ENCODE results near the gene NR2C1. TPM values are rescaled to one million over a fixed set of nuclear protein-coding genes. Genes with fewer than 3 reads are reported as not detected.

NR2C1 gene
- total and polyA plus RNA-seq, 2 donors from 2014 or later: 26.6 to 31.1 TPM

- DNase-seq (no peak), FAIRE-seq (no peak)
- no peaks in the 10 kb centered on the region for H3K27me3 ChIP-seq (ENCODE audit: control insufficient read depth, insufficient read depth, low read length)
- TF ChIP-seq, protein P1, sequence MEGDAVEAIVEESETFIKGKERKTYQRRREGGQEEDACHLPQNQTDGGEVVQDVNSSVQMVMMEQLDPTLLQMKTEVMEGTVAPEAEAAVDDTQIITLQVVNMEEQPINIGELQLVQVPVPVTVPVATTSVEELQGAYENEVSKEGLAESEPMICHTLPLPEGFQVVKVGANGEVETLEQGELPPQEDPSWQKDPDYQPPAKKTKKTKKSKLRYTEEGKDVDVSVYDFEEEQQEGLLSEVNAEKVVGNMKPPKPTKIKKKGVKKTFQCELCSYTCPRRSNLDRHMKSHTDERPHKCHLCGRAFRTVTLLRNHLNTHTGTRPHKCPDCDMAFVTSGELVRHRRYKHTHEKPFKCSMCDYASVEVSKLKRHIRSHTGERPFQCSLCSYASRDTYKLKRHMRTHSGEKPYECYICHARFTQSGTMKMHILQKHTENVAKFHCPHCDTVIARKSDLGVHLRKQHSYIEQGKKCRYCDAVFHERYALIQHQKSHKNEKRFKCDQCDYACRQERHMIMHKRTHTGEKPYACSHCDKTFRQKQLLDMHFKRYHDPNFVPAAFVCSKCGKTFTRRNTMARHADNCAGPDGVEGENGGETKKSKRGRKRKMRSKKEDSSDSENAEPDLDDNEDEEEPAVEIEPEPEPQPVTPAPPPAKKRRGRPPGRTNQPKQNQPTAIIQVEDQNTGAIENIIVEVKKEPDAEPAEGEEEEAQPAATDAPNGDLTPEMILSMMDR (IDR thresholded peaks at IDR 0.05; ENCODE audit: borderline replicate concordance, extremely low read depth, insufficient read depth): no peak
- no peak overlapping the region for H3K9ac ChIP-seq (ENCODE audit: low read length in 3 of 3)
- no peaks in the 10 kb centered on the region for H3K9me3 ChIP-seq (ENCODE audit: control insufficient read depth in 2 of 3, insufficient read depth in 1 of 3, low read length in 3 of 3)
- H3K4me1 ChIP-seq (ENCODE audit: control insufficient read depth in 2 of 3, insufficient read depth in 2 of 3, low read depth in 1 of 3, low read length in 3 of 3): peaks cover 0 to 4% (median 0%) of the 10 kb centered on the region in 3 donors
- peaks cover 0 to 6% (median 6%) of the 10 kb centered on the region in 3 donors for H3K36me3 ChIP-seq (ENCODE audit: control insufficient read depth in 2 of 3, insufficient read depth in 3 of 3, low read length in 3 of 3)
- no peak overlapping the region for H3K27ac ChIP-seq (ENCODE audit: low read depth in 2 of 2, low read length in 2 of 2)
- H3K4me3 ChIP-seq (ENCODE audit: low read length in 3 of 3): no peak overlapping the region
- intact Hi-C loops (cut with DNase I): no loop called here
These were observed 16.0 kb upstream of the NR2C1 start for GRCh38 chr12:95089462-95089861.

GRCh38 chr12:95088379-95088778, 15.0 kb upstream of the NR2C1 start:
- no peaks in the 10 kb centered on the region for H3K9me3 ChIP-seq (ENCODE audit: control insufficient read depth in 2 of 3, insufficient read depth in 1 of 3, low read length in 3 of 3)
- no peak for DNase-seq
- H3K36me3 ChIP-seq (ENCODE audit: control insufficient read depth in 2 of 3, insufficient read depth in 3 of 3, low read length in 3 of 3): peaks cover 0 to 6% (median 3%) of the 10 kb centered on the region in 3 donors
- H3K4me3 ChIP-seq (ENCODE audit: low read length in 3 of 3): no peak overlapping the region
- peaks cover 0 to 13% (median 4%) of the 10 kb centered on the region in 3 donors for H3K4me1 ChIP-seq (ENCODE audit: control insufficient read depth in 2 of 3, insufficient read depth in 2 of 3, low read depth in 1 of 3, low read length in 3 of 3)
- intact Hi-C loops (cut with DNase I): no loop called here
- FAIRE-seq: no peak
- H3K27ac ChIP-seq (ENCODE audit: low read depth in 2 of 2, low read length in 2 of 2): no peak overlapping the region
- H3K9ac ChIP-seq (ENCODE audit: low read length in 3 of 3): no peak overlapping the region
- H3K27me3 ChIP-seq (ENCODE audit: control insufficient read depth, insufficient read depth, low read length): no peaks in the 10 kb centered on the region
- TF ChIP-seq, protein P1 (IDR thresholded peaks at IDR 0.05; ENCODE audit: borderline replicate concordance, extremely low read depth, insufficient read depth): no peak

- intact Hi-C loops (cut with DNase I): no loop called here
These were observed 12.2 kb upstream of the NR2C1 start for GRCh38 chr12:95085612-95086011.

More at GRCh38 chr12:95085612-95086011, 12.2 kb upstream of the NR2C1 start:
- FAIRE-seq (no peak), DNase-seq (no peak)
- no peaks in the 10 kb centered on the region for H3K9me3 ChIP-seq (ENCODE audit: control insufficient read depth in 2 of 3, insufficient read depth in 1 of 3, low read length in 3 of 3)
- peaks cover 0 to 2% (median 0%) of the 10 kb centered on the region in 3 donors for H3K36me3 ChIP-seq (ENCODE audit: control insufficient read depth in 2 of 3, insufficient read depth in 3 of 3, low read length in 3 of 3)
- TF ChIP-seq, protein P1 (IDR thresholded peaks at IDR 0.05; ENCODE audit: borderline replicate concordance, extremely low read depth, insufficient read depth): no peak
- H3K4me3 ChIP-seq (ENCODE audit: low read length in 3 of 3): no peak overlapping the region
- peaks cover 0 to 13% (median 4%) of the 10 kb centered on the region in 3 donors for H3K4me1 ChIP-seq (ENCODE audit: control insufficient read depth in 2 of 3, insufficient read depth in 2 of 3, low read depth in 1 of 3, low read length in 3 of 3)
- H3K9ac ChIP-seq (ENCODE audit: low read length in 3 of 3): no peak overlapping the region
- H3K27ac ChIP-seq (ENCODE audit: low read depth in 2 of 2, low read length in 2 of 2): no peak overlapping the region
- no peaks in the 10 kb centered on the region for H3K27me3 ChIP-seq (ENCODE audit: control insufficient read depth, insufficient read depth, low read length)

All from kidney (tissue), 14 donors.